ENCODE data around the gene FXYD7. TPM values are rescaled to one million over a fixed set of nuclear protein-coding genes. Genes with fewer than 3 reads are reported as not detected.

Gene FXYD7
- total and polyA plus RNA-seq, 2 of the 4 experiments (the other 2 are of a cell fraction): 0.31 TPM; not detected in 1

GRCh38 chr19:35114353-35115176 is 28.5 kb upstream of the FXYD7 start:
- Histone ChIP-seq H3K4me2 (ENCODE audit: low read depth, low read length) (peak overlapping the region; percentile 49; the same call in 1 of the 2 replicates), H3K9ac (ENCODE audit: low read depth, low read length) (no peak overlapping the region), H4K5ac (ENCODE audit: low read depth, low read length) (no peak overlapping the region), H4K91ac (ENCODE audit: insufficient read depth, low read depth, low read length) (no peak overlapping the region), H3K27ac (ENCODE audit: insufficient read depth, low read length) (no peak overlapping the region), H3K79me1 (ENCODE audit: low read depth in 1 of 2, low read length in 2 of 2) (no peaks in the 10 kb centered on the region), H3K36me3 (ENCODE audit: control insufficient read depth, insufficient read depth, low read length) (no peaks in the 10 kb centered on the region), H2BK5ac (ENCODE audit: low read depth, low read length, poor library complexity, severe bottlenecking) (no peak overlapping the region), H2BK120ac (ENCODE audit: low read depth, low read length) (no peak overlapping the region), H3K4me1 (ENCODE audit: control insufficient read depth, insufficient read depth, low read length) (no peaks in the 10 kb centered on the region), H3K23ac (ENCODE audit: low read depth, low read length) (no peak overlapping the region), H3K27me3 (ENCODE audit: control insufficient read depth, insufficient read depth, low read length) (peaks cover 26% of the 10 kb centered on the region), H3K56ac (ENCODE audit: extremely low read depth, insufficient read depth, low read length) (no peak overlapping the region), H4K20me1 (ENCODE audit: insufficient read depth, low read length) (no peaks in the 10 kb centered on the region), H4K8ac (ENCODE audit: low read depth in 2 of 2, low read length in 2 of 2) (no peak overlapping the region), H3K9me3 (ENCODE audit: control insufficient read depth, insufficient read depth, low read length) (no peaks in the 10 kb centered on the region), H2AK9ac (replicated peaks; ENCODE audit: low read depth, low read length, poor library complexity) (peak overlapping the region; percentile 7), H3K4ac (ENCODE audit: low read depth, low read length) (no peak overlapping the region), H2AFZ (replicated peaks; ENCODE audit: low read length, poor library complexity) (peak overlapping the region; percentile 75), H3K9me1 (ENCODE audit: insufficient read depth, low read length) (no peaks in the 10 kb centered on the region), H3K18ac (ENCODE audit: low read depth, low read length) (no peak overlapping the region), H3K4me3 (ENCODE audit: insufficient read depth, low read depth, low read length) (peak overlapping the region; percentile 1; the same call in 1 of the 2 replicates), H2BK20ac (ENCODE audit: low read depth, low read length) (no peak overlapping the region), H3K14ac (replicated peaks; ENCODE audit: low read depth, low read length) (no peak overlapping the region), H2AK5ac (ENCODE audit: low read depth, low read length) (no peak overlapping the region), H2BK15ac (ENCODE audit: low read depth, low read length) (no peak overlapping the region)
- BruUV-seq (replicated peaks): no TSS peak
- 21% methylated on average over 4 of the region's 23 CpGs; no CpG with 5 or more reads in 1 of the 2 experiments for WGBS, 2 experiments (ENCODE audit: extremely low coverage in 2 of 2, insufficient read length in 1 of 2)
- ATAC-seq (ENCODE audit: low read depth) (peak; percentile 96), DNase-seq (peak; percentile 27)
- CTCF ChIA-PET: interaction anchor here (0.7 to 1.0 kb wide), 4 partner anchors 9 to 70 kb away, joined by 3 to 5 read pairs (median 3); no protein-coding TSS in a partner anchor
- POLR2A ChIA-PET (ENCODE audit: unreplicated experiment): no interaction called here
- in situ Hi-C loops (cut with MboI; ENCODE audit: low sequenced_read_pairs): no loop called here
- intact Hi-C loops (cut with micrococcal nuclease): no loop called here
- dilution Hi-C loops (cut with HindIII; ENCODE audit: low sequenced_read_pairs, unreplicated experiment): no loop called here
- TF ChIP-seq FOS (IDR thresholded peaks at IDR 0.05; ENCODE audit: low read depth, low read length): no peak
- no peak for TF ChIP-seq NFE2L2 (IDR thresholded peaks at IDR 0.05; ENCODE audit: low read depth, low read length)
- TF ChIP-seq CHD1 (IDR thresholded peaks at IDR 0.05; ENCODE audit: low read depth, low read length): no peak
- TF ChIP-seq RAD21 (IDR thresholded peaks at IDR 0.05; ENCODE audit: low read length): peak; percentile 68
- peak; percentile 50 for TF ChIP-seq SMC3 (IDR thresholded peaks at IDR 0.05; ENCODE audit: low read depth, low read length)
- TF ChIP-seq, protein P1, sequence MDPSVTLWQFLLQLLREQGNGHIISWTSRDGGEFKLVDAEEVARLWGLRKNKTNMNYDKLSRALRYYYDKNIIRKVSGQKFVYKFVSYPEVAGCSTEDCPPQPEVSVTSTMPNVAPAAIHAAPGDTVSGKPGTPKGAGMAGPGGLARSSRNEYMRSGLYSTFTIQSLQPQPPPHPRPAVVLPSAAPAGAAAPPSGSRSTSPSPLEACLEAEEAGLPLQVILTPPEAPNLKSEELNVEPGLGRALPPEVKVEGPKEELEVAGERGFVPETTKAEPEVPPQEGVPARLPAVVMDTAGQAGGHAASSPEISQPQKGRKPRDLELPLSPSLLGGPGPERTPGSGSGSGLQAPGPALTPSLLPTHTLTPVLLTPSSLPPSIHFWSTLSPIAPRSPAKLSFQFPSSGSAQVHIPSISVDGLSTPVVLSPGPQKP (IDR thresholded peaks at IDR 0.05; ENCODE audit: borderline replicate concordance, low read depth, low read length): no peak
- TF ChIP-seq RCOR1 (IDR thresholded peaks at IDR 0.05; ENCODE audit: insufficient replicate concordance, low read length): no peak
- no peak for TF ChIP-seq MAFK (IDR thresholded peaks at IDR 0.05; ENCODE audit: low read depth, low read length)
- TF ChIP-seq CEBPB (IDR thresholded peaks at IDR 0.05; ENCODE audit: low read depth, low read length): no peak
- TF ChIP-seq CTCF (conservative IDR thresholded peaks at IDR 0.05; ENCODE audit: low read depth, low read length): peak; percentile 80
- no peak for TF ChIP-seq MXI1 (IDR thresholded peaks at IDR 0.05; ENCODE audit: borderline replicate concordance, low read depth, low read length)
- TF ChIP-seq, protein P2, sequence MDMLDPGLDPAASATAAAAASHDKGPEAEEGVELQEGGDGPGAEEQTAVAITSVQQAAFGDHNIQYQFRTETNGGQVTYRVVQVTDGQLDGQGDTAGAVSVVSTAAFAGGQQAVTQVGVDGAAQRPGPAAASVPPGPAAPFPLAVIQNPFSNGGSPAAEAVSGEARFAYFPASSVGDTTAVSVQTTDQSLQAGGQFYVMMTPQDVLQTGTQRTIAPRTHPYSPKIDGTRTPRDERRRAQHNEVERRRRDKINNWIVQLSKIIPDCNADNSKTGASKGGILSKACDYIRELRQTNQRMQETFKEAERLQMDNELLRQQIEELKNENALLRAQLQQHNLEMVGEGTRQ (IDR thresholded peaks at IDR 0.05; ENCODE audit: low read depth, low read length): no peak
- no peak for TF ChIP-seq RFX5 (IDR thresholded peaks at IDR 0.05; ENCODE audit: low read depth, low read length)
- TF ChIP-seq BHLHE40 (IDR thresholded peaks at IDR 0.05; ENCODE audit: low read depth, low read length): no peak
